ENCODE measurements around the gene CNTN4. TPM values are rescaled to one million over a fixed set of nuclear protein-coding genes. Genes with fewer than 3 reads are reported as not detected.
A peak's percentile ranks its signal among the peaks of the same experiment; 100 is the strongest.
"Not testable (repeated sequence)": the region's sequence is repeated elsewhere in the genome, so short reads cannot be mapped to it uniquely, and the experiment has no call there.

CNTN4 gene
- polyA plus RNA-seq, 5 donors, result 7.1 to 12.3 (median 8.3) TPM

GRCh38 chr3:2967871-2968270, 869.2 kb downstream of the CNTN4 start:
- no peak for DNase-seq

GRCh38 chr3:2968475-2968874, 869.8 kb downstream of the CNTN4 start:
- no peak for DNase-seq

GRCh38 chr3:2976212-2976611, 877.5 kb downstream of the CNTN4 start:
- no peak for DNase-seq

GRCh38 chr3:2976796-2977195, 878.1 kb downstream of the CNTN4 start:
- DNase-seq, result no peak

DNA sequence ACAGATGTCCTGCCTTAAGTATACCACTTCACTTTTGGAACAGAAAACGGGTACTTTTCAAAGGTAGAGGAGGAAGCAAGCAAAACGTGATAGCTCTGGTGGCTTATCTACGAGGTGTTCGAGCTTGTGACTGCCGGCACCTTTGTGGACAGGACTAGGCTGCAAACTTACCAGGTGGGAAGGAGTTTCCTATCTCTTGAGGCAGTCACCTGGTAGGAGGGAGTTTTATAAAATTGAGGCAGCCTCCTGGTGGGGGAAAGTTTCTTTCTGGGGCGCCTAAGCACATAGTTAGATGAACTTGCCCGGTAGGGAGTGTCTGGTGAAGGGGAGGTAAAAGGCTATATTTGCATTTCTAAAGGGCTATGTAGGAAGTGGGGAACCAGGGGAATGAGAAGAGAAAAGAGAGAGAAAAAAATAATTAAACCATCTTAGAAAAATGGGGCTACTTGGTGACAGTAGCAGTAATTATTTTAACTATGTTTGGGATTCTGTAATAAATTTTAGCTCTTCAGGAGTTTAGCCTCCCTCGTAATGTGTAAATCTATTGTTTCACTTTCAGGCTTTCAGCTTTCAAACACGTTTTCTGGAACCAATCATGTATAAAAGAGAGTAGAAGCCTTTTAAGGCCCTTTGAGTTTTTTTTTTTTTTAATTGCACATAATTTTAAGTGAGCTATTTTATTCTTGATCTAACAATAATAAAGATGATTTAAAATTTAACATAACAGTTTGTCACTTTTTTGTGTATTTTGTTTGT, 880.5 kb downstream of the CNTN4 start:
- no peak for DNase-seq

GRCh38 chr3:2984005-2984830, 885.6 kb downstream of the CNTN4 start:
- no peak for DNase-seq

DNA sequence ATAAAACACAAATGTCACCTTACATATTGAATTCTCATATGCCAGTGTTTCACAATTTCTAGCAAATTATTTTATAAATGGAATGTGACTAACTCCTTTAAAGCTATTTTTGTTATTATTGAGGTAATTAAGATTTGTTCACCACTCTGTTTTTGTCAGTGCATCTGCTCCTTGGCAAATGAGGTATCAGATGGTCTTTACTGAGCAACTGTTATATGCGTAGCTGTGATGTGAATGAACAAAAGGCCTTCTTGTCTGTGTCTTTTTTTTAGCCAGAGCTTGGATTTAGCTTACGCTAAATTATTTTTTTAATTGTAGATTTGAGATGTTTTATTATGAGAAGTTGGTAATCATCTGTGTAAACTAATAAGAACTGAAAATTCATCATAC, 886.2 kb downstream of the CNTN4 start:
- DNase-seq, result no peak

GRCh38 chr3:2985479-2985878, 886.8 kb downstream of the CNTN4 start:
- DNase-seq, result no peak

DNA sequence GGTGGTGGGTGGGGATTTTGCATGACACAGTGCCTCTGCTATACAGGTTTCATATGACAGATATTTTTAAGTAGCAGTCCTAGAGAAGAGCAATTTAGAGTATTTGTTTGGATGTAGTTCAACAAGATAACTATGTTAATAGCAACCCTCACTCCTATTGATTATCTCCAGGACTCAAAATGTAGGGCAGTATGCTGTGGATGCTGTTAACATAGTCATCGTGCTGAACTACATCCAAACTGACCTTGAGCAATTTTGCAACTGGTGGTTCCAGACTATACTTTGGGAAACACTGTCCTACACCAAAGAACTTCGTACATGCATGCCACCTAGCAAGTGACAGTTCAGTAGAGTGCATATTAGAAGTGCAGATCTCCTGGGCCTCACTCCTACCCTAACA, 893.9 kb downstream of the CNTN4 start:
- DNase-seq, result no peak

DNA sequence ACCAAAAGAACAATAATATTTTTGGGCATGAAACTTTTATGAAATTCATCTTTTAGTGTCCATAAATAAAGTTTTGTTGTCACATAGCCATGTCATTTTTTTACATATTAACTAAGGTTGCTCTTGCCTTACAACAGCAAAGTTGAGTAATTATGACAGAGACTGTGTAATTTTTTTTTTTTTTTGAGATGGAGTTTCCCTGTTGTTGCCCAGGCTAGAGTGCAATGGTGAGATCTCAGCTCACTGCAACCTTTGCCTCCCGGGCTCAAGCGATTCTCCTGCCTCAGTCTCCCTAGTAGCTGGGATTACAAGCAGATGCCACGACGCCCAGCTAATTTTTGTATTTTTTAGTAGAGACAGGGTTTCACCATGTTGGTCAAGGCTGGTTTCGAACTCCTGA, 894.5 kb downstream of the CNTN4 start:
- DNase-seq, result not testable (repeated sequence)

GRCh38 chr3:2993736-2994135, 895.1 kb downstream of the CNTN4 start:
- no peak for DNase-seq

GRCh38 chr3:2995195-2995594, 896.5 kb downstream of the CNTN4 start:
- DNase-seq, result no peak

GRCh38 chr3:3005146-3005744, 906.6 kb downstream of the CNTN4 start:
- DNase-seq, result no peak

- DNase-seq, result no peak
These were observed 914.8 kb downstream of the CNTN4 start for GRCh38 chr3:3013317-3014052.

DNA sequence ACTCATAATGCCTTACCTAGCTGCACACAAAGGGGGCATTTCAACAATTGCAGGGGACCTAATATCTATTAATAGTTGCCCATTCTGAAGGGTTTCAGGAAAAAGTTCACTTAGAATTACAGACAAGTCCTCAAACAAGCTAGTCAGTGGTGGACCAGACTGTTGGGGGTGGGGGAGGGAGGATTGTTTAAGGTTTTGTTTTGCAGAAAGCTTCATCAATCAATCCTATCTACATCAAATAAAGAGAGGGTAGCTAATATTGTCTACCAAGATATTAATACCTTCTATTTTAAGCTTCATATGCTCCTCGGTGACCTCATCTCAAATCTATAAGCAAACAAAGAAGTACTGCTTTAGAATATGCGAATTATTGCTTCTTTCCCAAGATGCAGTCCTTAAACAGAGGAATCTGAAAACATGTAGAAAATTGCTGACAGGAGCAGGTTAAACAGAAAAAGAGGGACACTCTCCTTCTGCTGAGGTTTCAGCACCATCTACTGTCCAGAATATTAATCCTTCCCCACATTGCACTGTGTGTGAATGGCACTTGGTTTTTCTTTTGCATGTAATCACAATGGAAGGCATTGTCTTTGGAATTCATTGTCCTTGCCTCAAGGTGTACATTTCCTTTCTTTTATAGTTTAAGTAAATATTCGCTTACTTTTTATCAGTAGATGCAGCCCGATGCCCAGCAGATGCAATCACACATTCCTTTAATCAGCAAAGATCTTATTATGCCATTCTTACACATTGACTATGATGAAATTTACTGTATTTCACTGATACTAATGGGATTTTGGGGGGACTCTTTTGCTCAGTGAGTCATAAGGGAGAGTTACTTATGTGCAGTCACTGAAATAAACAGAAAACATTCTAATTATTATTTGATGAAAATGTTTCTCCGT, 916.8 kb downstream of the CNTN4 start:
- DNase-seq, result peak; percentile 30 to 51

DNA sequence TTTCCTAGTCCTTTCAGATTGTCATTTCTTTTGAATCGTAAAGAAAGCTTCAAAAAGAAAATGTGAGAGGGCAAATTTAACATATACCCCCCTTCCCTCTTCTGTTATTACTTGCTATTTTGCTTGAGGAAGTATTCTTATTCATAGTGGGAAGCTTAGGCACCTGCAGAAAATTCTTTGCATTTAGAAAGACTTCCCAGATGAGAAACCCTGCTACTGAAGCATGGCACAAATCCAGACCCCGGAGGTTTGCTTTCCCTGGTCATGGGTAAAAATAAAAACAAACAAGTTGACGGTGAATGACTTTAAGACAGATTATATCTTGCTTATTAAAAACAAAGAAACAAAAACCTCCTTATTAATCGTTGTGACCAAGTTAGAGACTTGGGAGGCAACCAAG, 917.6 kb downstream of the CNTN4 start:
- DNase-seq, result no peak

DNA sequence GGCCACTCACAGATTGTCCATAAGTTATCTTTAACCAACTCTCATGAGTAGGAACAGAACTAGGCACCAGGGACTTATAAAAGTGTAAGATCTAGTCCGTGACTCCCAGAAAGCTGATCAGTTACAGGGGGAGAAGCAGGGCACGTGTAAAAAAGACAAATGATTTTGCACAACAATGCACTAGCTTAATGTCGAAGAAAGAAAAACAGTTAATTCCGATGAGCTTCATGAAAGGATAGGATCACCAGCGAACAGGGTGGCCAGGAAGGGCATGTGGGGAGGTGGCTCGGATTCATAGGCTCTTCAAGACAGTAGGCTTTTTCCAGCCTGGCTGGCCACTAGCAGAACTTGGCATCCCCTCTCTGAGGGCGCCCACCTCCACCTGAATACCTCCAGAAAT, 921.5 kb downstream of the CNTN4 start:
- no peak for DNase-seq

DNA sequence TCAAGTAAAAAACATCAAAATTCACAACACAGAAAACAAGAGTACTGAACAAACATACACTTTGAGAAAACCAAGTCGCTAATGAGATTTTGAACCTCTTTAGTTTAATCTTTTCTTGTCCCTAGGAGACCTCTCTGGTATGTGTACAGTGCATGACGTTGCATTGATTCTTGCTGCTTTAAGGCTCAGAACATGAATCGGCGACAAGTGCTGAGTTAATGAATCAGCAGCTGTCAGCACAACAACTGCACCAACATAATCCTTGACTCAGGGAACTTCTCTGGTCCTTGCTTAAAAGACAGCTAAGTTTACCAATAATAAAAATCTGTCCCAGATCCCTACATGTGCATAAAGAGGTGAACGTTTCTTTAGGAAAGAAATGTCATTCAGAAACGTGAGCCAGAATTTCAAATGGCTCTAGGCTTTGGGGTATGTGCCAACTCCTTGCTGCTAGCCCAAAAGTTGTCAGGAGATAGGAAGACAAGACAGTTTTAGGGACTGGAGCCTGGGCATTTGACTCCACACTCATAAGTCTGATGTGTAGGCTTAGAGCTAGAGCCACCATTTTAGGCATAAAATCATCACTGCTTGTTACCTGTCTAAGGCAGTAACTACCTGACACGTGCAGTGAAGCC, 924.6 kb downstream of the CNTN4 start:
- no peak for DNase-seq

- no peak for DNase-seq
These were observed 929.4 kb downstream of the CNTN4 start for GRCh38 chr3:3027976-3028567.

DNA sequence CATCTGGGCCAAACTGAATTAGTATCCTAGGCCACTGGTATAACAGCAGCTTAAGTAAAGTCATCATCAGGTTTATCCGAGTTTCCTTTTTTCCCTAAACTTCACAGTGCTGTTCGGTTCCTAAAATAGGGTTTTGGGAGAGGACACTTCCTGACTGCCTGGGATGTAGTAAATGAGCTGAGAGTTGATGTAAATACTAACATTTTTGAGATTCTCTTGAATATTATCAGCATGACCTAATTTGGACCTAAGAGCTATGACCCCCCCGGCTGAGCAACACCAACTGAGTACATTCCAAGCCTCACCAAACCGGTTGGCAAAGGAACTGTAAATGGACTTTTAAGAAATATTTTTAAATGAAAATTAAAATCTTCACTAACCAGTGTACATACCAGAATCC, 932.7 kb downstream of the CNTN4 start:
- no peak for DNase-seq

Data from right lung (tissue), 5 donors.